K562 (cell line): ENCODE results near the gene UBA52. TPM values are rescaled to one million over a fixed set of nuclear protein-coding genes. Genes with fewer than 3 reads are reported as not detected.

ENCODE experiments used
- ATAC-seq: fragments of 200-7000 bp; cut with Tn5 transposase; 3 replicates; pipeline ENCODE4 v1.9.1; 2020; ENCODE audit warnings: moderate library complexity
- BruUV-seq: library from RNA; stranded (reverse); fragments of 400-500 nt; replicated peaks from 2 replicates; lab custom pipeline; 2021; lab: Mats Ljungman, UMichigan
- CTCF ChIA-PET: fragments of 300-600 bp; formaldehyde crosslinking; extraction: SDS; loops from one replicate; lab custom pipeline; 2021; ENCODE audit warnings: low intra/inter-chr PET ratio; lab: Yijun Ruan, JAX
- POLR2A ChIA-PET: fragments of 300-600, 350-650 bp; sonication (Branson Sonifier 250); formaldehyde crosslinking; extraction: SDS; loops from one replicate; lab custom pipeline; 2021; ENCODE audit warnings: antibody characterized with exemption, inconsistent platforms; lab: Yijun Ruan, JAX
- DNase-seq, 4 experiments: peaks; one replicate each; pipeline versions ENCODE4 v3.0.0 to v3.0.0-alpha.2; 2011 to 2018; ENCODE audit warnings: low spot score in 3 of 4, mixed read lengths in 3 of 4; ENCODE audit errors: extremely low read depth in 1 of 4
- FAIRE-seq: peaks from 2 replicates; lab custom pipeline; 2011; peaks lifted over from hg19 to GRCh38; lab: Jason Lieb, UNC
- H2AFZ ChIP-seq: 2 replicates; pipeline ENCODE4 v1.6.0; 2011; ENCODE audit warnings: low read depth, low read length, control low read depth, inconsistent platforms
- H3K27ac ChIP-seq: fragments of 200-600 bp; 3 replicates; pipeline ENCODE4 v1.8.0; 2011; ENCODE audit warnings: low read depth, mild to moderate bottlenecking, control low read depth, inconsistent platforms, low read length, moderate library complexity, mixed read lengths; ENCODE audit errors: extremely low read depth
- H3K27me3 ChIP-seq, 2 experiments: fragments of 300-600 bp in 1 of 2; 2 replicates in 1 of 2; 3 replicates in 1 of 2; pipeline versions ENCODE4 v1.6.0 to v1.8.0; 2011; ENCODE audit warnings: inconsistent platforms in 2 of 2, low read length in 2 of 2, mild to moderate bottlenecking in 1 of 2, mixed read lengths in 1 of 2, moderate library complexity in 1 of 2; ENCODE audit not compliant: control insufficient read depth in 2 of 2, insufficient read depth in 2 of 2
- H3K36me3 ChIP-seq: fragments of 300-600 bp; 3 replicates; pipeline ENCODE4 v1.8.0; 2011; ENCODE audit warnings: mild to moderate bottlenecking, low read length, inconsistent platforms; ENCODE audit not compliant: control insufficient read depth, insufficient read depth
- H3K4me1 ChIP-seq, 2 experiments: fragments of 200-600 bp in 1 of 2; replicated peaks in 1 of 2; 2 replicates in 1 of 2; 3 replicates in 1 of 2; pipeline versions ENCODE4 v1.5.1 to v1.8.0; 2011; ENCODE audit warnings: inconsistent platforms in 2 of 2, low read length in 2 of 2, mild to moderate bottlenecking in 1 of 2, mixed read lengths in 1 of 2, moderate library complexity in 1 of 2; ENCODE audit not compliant: control insufficient read depth in 2 of 2, insufficient read depth in 2 of 2
- H3K4me2 ChIP-seq: 2 replicates; pipeline ENCODE4 v1.6.1; 2011; ENCODE audit warnings: low read length, control low read depth, inconsistent platforms, mixed read lengths; ENCODE audit not compliant: insufficient read depth
- H3K4me3 ChIP-seq: fragments of 200-600 bp; sonication (generic), shearing (Covaris generic); 2 replicates; pipeline ENCODE4 v1.5.1; 2016; ENCODE audit warnings: control low read depth, inconsistent platforms
- H3K79me2 ChIP-seq: fragments of 200-600 bp; 3 replicates; pipeline ENCODE4 v1.8.0; 2011; ENCODE audit warnings: low read length, inconsistent platforms; ENCODE audit not compliant: control insufficient read depth, insufficient read depth
- H3K9ac ChIP-seq, 2 experiments: 2 replicates each; pipeline versions ENCODE4 v1.6.0 to v1.6.1; 2011; ENCODE audit warnings: low read depth in 2 of 2, low read length in 2 of 2, control low read depth in 1 of 2, inconsistent platforms in 1 of 2, mild to moderate bottlenecking in 1 of 2, mixed read lengths in 1 of 2; ENCODE audit not compliant: insufficient read depth in 1 of 2
- H3K9me1 ChIP-seq: one replicate; pipeline ENCODE4 v1.6.0; 2011; ENCODE audit warnings: inconsistent platforms, mild to moderate bottlenecking, low read length, moderate library complexity; ENCODE audit not compliant: control insufficient read depth, insufficient read depth
- H3K9me3 ChIP-seq: replicated peaks from 2 replicates; pipeline ENCODE4 v1.5.1; 2011; ENCODE audit warnings: low read depth, low read length, inconsistent platforms; ENCODE audit not compliant: control insufficient read depth, insufficient read depth
- H4K20me1 ChIP-seq: replicated peaks from 2 replicates; pipeline ENCODE4 v1.6.1; 2011; ENCODE audit warnings: low read length, inconsistent platforms, mixed read lengths; ENCODE audit not compliant: control insufficient read depth, insufficient read depth
- CTCFL ChIP-seq: IDR thresholded peaks from 2 replicates; pipeline ENCODE4 v1.6.1; 2011; ENCODE audit warnings: borderline replicate concordance, low read depth, mild to moderate bottlenecking, moderate library complexity, low read length; ENCODE audit not compliant: insufficient read depth, poor library complexity, severe bottlenecking
- RBFOX2 ChIP-seq: fragments of 200-400 bp; formaldehyde crosslinking; IDR thresholded peaks from 2 replicates; pipeline ENCODE4 v1.6.1; 2017; ENCODE audit warnings: low read depth, mild to moderate bottlenecking, low read length, moderate library complexity
- WGBS: fragments of 100-300 bp; shearing (Covaris generic); methylation state at CpG from one replicate; pipeline ENCODE4 v1.1.6; 2016; ENCODE audit warnings: low coverage, mixed read lengths; ENCODE audit not compliant: insufficient coverage; ENCODE audit errors: missing lambda C conversion rate; 5-methylcytosine and 5-hydroxymethylcytosine counted together
- in situ Hi-C: fragments of 300-500 bp; cut with MboI; formaldehyde crosslinking; loops from 4 replicates; pipeline ENCODE4 v1.15.0; 2018; ENCODE audit warnings: inconsistent platforms, mixed read lengths
- intact Hi-C: fragments of 100-400 bp; cut with micrococcal nuclease; formaldehyde crosslinking; loops from 2 replicates; pipeline ENCODE4 v1.14.2; 2022
- polyA plus RNA-seq, 8 experiments: library from polyadenylated mRNA; depleted of rRNA in 4 of 8; stranded (reverse) in 5 of 8; unstranded in 3 of 8; fragments of >200 nt; fragmentation: Nextera tagmentation in 2 of 8; fragmentation: Illumina TruSeq in 1 of 8; extraction: Ambion mirVana in 2 of 8; extraction: Trizol in 1 of 8; gene quantifications; 2 replicates each; pipeline versions ENCODE4 v1.2.1 to v1.2.3, GENCODE V29; 2011 to 2014; ENCODE audit warnings: inconsistent platforms in 1 of 8, missing spikeins in 1 of 8
- total RNA-seq, 7 experiments: library from RNA; depleted of rRNA in 6 of 7; stranded (reverse); fragments of >200 nt in 6 of 7; fragmentation: Illumina TruSeq in 2 of 7; extraction: Trizol in 2 of 7; gene quantifications; 2 replicates each; pipeline versions ENCODE4 v1.2.1 to v1.2.3, GENCODE V29; 2011 to 2021; ENCODE audit warnings: low replicate concordance in 1 of 7

The UBA52 gene
- total and polyA plus RNA-seq, 9 of the 15 experiments (the other 6 are each of a cell fraction or from before 2014, with no cell fraction given): 1,110 to 2,751 (median 1,733) TPM

- Histone ChIP-seq H3K4me1 (peaks cover 0 to 12% of the 10 kb centered on the region in 2 experiments; a peak in 2 of 5 replicates), H3K9me3 (no peaks in the 10 kb centered on the region), H3K4me3 (no peak overlapping the region), H2AFZ (no peak overlapping the region), H3K27me3 (no peaks in the 10 kb centered on the region), H3K27ac (no peak overlapping the region), H3K79me2 (no peaks in the 10 kb centered on the region), H3K9ac (no peak overlapping the region; a peak in 1 of 4 replicates), H3K4me2 (no peak overlapping the region)
- FAIRE-seq (no peak), ATAC-seq (no peak; the same call in 2 of the 3 replicates)
- in situ Hi-C loops: no loop called here
- no TSS peak for BruUV-seq
- 92% methylated on average over 21 of the region's 22 CpGs for WGBS
- TF ChIP-seq CTCFL: no peak
- peak; percentile 50 for TF ChIP-seq RBFOX2
- TF ChIP-seq, all 486 proteins: peak for 1
- H3K9me1 ChIP-seq: no peaks in the 10 kb centered on the region
- no peaks in the 10 kb centered on the region for H4K20me1 ChIP-seq
- peaks cover 43% of the 10 kb centered on the region; the same call in 2 of the 3 replicates for H3K36me3 ChIP-seq
- ChIA-PET CTCF (no interaction called here), POLR2A (interaction anchor here (0.6 to 1.5 kb wide), 3 partner anchors 10 to 240 kb away, joined by 3 to 8 read pairs (median 3); no protein-coding TSS in a partner anchor)
- DNase-seq: peak in 2 of 4 experiments; percentile 3 to 4
- intact Hi-C loops: no loop called here
These were observed 39.3 kb upstream of the UBA52 start for GRCh38 chr19:18532168-18532890.
